Non-pigmented ciliary epithelial cell (primary cell): ENCODE measurements around the gene TAF7.
"Not testable (repeated sequence)": the region's sequence is repeated elsewhere in the genome, so short reads cannot be mapped to it uniquely, and the experiment has no call there.

Source experiments
- DNase-seq: peaks from one replicate; pipeline ENCODE4 v3.0.0-alpha.2; 2010; ENCODE audit warnings: low read depth

The TAF7 gene

DNA sequence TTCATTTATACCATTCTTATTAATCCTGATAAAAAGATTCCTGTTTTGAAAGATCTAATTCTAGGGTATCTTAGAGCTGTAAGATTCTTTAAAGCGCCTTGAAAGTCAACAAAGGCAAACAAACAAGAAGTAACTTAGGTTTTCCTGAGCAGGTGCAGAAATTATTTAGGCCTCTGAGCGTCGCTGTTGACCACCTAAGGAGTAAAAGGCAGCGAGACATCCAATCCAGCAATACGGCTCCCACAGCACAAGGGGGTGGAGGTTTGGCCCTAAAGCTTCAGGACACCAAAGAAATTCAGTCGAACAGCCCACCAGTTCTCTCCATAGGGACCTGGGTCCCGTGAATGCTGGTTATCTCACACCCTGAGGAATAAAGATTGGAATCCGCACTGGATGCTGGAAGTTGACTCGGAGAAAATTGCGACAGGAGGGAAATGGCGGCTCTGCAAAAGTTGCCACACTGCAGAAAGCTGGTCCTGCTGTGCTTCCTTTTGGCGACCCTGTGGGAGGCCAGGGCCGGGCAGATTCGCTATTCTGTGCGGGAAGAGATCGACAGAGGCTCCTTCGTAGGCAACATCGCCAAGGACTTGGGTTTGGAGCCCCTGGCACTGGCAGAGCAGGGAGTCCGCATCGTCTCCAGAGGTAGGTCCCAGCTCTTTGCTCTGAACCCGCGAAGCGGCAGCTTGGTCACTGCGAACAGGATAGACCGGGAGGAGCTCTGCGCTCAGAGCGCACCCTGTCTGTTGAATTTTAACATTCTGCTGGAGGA, 18.1 kb upstream of the TAF7 start, which contains the start of gene PCDHGA2:
Gene PCDHGA2 (plus strand): TSS at position 223 of the 769 bp plus-strand sequence.
- no peak for DNase-seq

DNA sequence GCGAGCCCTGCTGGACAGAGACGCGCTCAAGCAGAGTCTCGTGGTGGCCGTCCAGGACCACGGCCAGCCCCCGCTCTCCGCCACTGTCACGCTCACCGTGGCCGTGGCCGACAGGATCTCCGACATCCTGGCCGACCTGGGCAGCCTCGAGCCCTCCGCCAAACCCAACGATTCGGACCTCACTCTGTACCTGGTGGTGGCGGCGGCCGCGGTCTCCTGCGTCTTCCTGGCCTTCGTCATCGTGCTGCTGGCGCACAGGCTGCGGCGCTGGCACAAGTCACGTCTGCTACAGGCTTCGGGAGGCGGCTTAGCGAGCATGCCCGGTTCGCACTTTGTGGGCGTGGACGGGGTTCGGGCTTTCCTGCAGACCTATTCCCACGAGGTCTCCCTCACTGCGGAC, 12.0 kb upstream of the TAF7 start:
- not testable (repeated sequence) for DNase-seq

DNA sequence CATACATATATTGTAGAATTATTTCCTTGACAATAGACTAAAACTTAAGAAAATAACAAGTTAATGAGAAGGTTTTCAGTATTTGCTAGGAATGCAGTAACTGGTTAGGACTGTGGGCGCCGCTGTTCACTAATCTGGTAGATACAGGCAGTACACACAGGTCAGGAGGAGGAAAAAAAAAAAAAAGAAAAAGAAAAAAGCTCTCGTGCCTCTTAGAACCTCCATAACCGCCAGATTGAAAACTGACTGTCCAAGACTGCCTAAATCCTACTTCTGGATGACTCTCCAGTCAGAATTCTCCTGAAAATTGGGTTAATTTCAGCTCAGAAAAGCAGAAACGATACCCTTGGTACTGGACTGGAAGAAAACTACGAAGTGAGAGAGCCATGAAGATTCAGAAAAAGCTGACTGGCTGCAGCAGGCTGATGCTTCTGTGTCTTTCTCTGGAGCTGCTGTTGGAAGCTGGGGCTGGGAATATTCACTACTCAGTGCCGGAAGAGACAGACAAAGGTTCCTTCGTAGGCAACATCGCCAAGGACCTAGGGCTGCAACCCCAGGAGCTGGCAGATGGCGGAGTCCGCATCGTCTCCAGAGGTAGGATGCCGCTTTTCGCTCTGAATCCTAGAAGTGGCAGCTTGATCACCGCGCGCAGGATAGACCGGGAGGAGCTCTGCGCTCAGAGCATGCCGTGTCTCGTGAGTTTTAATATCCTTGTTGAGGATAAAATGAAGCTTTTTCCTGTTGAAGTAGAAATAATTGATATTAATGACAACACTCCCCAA, 9.9 kb upstream of the TAF7 start, which contains the start of gene PCDHGA1:
Gene PCDHGA1 (plus strand): TSS at position 216 of the 782 bp plus-strand sequence.
- DNase-seq: no peak

DNA sequence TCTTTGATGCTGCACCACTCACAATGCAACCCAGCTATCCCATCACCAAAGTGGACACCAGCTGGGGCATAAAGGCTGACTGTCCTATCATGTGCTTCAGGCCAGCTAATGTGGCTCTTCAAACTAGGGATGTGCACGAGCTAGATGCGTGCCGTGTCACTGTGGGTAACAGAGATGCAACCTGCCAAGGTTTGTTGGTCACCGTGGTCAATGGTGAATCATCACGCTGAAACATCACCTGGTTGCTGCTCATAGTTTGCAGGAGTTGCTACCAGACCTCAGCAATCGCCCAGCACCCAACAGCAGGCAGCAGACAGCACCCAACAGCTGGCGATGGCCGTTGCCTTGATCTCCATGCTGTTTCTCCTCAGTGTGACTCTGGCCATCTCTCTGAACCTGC, 7.6 kb upstream of the TAF7 start:
- DNase-seq: no peak

DNA sequence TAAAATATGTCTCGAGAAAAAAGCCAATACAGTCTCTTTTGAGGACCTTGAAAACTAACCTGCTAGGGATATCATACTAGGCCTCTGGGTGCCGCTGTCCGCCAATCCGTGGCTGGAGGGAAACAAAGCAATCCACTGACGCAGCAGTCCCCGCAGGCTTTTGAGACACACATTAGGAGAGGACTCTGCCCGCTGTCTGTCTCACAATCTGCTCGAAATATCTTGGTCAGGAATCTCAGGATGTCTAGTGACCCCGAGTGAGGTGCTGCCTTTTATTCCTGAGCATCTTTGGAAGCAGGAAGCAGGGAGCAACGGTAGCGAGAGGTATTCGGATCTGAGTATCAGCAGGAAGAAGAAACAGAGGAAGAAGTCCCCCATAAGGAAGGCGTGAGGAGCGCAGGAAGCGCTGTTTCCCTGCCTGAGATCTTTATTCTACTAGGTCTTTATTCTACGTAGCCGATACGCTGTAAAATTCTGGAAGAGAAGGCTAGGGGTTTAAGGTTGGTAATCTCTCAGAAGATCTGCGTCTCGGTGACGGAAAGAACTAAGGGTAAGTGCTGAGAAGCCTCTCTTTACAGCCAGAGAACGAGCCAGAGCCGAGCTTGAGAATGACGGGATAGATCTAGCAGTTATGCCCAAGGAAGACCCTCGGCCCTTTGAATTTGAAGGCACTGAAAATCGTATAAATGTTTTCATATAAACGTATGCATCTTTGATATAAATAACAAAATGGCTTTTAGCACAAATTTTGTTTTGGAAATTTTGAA, 5.7 kb upstream of the TAF7 start:
- no peak for DNase-seq

DNA sequence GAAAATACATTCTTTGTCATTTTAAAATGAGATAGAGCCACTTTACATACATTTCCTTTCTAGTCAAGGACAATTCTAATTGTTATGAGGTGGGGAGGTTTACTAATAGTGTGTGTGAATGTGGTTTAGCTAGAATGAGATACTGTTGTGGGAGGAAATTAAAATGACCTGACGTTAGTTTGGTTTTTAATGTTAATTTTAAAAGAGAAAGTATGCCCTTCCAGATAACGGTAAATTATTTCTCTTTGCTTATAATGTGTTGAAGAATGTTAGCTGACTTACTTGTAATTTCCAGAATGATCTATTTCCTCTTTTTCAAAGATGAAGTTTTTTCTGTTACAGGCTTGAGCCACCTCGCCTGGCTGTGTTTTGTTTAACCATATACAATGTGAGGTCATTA, 1.7 kb upstream of the TAF7 start:
- no peak for DNase-seq

DNA sequence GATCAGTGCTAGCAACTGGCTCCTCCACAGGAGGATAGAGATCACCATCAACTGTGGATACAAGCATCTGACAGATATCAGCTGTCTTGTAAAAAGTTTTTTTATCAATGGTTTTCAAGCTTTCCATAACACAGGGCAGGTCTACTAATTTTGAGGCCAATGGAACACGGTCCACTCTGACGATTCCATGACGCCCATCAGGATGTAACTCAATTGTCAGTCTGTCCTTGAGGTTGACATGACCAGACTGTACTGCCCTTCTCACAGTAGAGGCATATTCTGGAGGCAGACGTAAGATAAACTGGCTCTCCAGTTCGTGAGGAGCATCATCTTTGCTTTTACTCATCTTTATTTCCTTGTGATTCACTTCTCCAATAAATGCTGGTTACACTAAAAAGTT, 885 bp downstream of the TAF7 start:
- no peak for DNase-seq

DNA sequence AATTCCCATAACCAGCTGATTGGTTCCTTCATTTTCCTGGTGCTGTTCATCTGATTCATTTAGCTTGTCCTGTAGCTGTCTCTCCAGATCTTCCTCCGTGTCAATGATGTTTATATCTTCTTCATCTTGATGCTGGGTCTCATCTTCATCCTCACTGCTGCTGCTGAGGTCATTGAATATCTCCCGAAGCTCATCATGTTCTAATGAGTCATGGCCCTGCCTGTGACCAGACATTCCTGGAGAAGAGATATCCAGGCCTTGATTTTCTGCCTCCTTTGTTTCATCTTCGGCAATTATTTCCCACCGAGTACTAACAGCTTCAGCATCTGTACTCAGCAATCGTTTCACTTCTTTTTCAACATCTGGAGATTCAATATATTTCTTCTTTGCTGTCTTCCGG, 1.4 kb downstream of the TAF7 start:
- no peak for DNase-seq

DNA sequence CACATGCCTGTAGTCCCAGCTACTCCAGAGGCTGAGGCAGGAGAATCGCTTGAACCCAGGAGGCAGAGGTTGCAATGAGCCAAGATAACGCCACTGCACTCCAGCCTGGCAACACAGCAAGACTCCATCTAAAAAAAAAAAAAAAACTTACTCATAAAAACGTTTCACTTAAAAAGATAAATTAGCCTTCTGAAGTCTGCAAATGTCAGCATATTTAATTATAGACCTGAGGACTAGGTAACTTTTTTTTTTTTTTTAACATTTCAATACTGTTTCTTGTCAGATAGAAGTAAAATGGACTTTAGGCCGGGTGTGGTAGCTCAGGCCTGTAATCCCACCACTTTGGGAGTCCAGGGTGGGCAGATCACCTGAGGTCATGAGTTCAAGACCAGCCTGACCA, 3.6 kb downstream of the TAF7 start:
- not testable (repeated sequence) for DNase-seq

DNA sequence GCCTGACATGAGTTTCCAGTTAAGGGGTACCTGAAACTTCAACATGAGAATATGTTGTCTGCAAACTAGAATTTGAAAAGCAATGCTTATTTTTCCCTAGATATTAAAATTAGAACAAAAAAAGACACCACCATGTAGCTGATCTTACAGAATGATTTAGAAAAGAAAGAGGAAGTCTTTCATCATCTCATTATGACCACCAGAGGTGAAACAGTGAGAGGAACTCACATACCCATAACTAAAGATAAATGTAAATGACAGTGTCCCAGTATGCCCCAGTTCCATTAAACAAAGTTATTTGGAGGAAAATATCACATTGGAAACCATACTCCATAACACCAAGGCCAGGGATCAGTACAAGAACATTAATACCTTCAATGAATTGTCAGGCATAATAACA, 6.9 kb downstream of the TAF7 start:
- DNase-seq: no peak

DNA sequence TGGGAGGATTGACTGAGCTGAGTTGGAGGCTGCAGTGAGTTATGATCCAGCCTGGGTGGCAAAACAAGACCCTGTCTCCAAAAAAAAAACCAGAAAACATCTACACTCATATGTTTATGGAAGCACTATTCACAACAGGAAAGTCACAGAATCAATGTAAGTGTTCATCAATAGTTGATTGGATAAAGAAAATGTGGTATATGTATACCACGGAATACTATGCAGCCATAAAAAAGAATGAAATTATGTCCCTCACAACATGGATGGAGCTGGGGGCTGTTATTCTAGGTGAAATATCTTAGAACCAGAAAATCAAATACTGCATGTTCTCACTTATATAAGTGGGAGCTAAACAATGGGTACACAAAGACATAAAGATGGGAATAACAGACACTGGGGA, 14.0 kb downstream of the TAF7 start:
- DNase-seq: no peak

DNA sequence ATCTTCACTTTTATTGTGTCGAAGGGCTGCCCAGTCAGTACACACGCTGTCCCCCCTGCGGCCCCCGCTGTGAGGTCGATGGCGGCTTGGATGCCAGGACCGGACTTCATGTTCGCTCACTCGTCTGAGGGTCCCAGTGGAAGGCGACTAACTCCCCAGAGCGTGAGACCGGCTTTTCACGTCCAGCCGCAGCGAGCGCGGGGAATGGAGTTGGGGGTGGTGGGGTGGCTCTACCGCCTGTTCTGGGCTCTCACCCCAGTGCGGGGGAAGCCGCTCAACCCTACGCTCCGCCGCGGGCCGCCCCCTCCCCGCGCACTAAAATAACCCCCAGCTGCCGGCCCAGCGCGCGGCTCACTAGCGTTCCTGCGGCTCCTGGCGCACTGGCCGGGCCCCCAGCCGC, 16.8 kb downstream of the TAF7 start, which contains the start of gene SLC25A2:
Gene SLC25A2 (minus strand): TSS at position 294 of the 400 bp plus-strand sequence. CDS start 184 bp downstream, at position 110.
- DNase-seq: no peak

DNA sequence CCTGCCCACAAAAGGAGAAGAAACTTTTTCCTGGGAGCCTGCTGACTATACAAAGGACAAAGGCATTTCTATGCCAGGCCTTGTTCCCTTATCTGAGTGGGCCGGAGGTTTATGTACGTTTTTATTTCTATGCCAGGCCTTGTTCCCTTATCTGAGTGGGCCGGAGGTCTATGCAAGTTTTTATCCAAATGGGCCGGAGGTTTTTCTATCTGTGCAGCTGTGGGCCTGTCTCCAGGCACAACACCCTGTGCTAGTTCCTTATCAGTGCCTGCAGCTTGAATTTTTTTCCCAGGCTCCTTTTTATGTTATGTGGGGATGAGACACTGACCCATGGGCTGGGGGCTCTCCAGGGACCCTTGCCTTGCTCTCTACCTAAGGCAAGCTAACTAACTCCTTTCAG, 22.2 kb downstream of the TAF7 start:
- no peak for DNase-seq

DNA sequence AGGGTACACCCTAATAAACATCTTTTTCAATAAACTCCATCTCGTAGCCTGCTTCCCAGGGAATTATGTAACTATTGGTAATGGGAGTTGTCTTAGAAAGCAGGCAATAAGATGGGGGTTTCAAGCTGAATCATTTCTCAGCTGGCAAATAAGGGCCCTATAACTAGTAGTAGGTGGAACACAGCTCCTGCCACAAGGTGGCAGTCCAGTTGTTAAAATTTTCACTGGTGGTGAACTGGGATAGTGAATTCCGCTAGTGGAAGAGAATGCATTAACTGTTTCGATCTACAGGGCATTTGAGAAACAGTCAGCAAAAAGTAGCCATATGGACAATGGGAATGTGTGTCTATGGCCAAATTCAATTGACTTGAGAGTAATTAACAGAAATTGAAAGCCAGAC, 47.7 kb downstream of the TAF7 start:
- no peak for DNase-seq

DNA sequence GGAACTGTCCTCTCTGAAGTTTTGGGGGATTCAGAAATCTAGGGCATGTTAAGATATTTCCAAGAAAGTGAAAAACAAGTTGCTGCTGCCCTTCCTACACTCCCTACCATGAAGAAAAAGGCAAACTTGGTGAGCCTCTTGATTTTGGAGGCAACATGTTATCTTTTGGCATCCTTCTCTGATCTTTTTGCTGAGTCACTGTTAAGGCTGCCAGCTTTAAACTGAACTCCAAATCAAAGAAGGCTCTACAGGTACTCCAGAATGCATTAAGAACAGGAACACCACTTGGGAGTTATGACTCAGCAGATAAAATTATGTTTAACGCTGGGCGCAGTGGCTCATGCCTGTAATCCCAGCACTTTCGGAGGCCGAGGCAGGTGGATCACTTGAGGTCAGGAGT, 51.4 kb downstream of the TAF7 start:
- DNase-seq: no peak
